Astrocyte of the spinal cord (primary cell): ENCODE results near the gene ERI3.

Source experiments
- DNase-seq: peaks from one replicate; pipeline ENCODE4 v3.0.0; 2011; ENCODE audit warnings: low read depth, low spot score
- H3K4me3 ChIP-seq: 2 replicates; pipeline ENCODE4 v1.5.1; 2011; ENCODE audit warnings: low read depth, mild to moderate bottlenecking, low read length, moderate library complexity
- in situ Hi-C: cut with HindIII; loops from 2 replicates; pipeline ENCODE4 v1.10.0; 2017; ENCODE audit warnings: low sequenced_read_pairs
- TF ChIP-seq, protein P1 (sequence below): IDR thresholded peaks from 2 replicates; pipeline ENCODE4 v1.5.1; 2012; ENCODE audit warnings: low read depth, mild to moderate bottlenecking, low read length, inconsistent platforms

The ERI3 gene

GRCh38 chr1:44220001-44220751 lies 134.9 kb downstream of the ERI3 start:
- TF ChIP-seq, protein P1, sequence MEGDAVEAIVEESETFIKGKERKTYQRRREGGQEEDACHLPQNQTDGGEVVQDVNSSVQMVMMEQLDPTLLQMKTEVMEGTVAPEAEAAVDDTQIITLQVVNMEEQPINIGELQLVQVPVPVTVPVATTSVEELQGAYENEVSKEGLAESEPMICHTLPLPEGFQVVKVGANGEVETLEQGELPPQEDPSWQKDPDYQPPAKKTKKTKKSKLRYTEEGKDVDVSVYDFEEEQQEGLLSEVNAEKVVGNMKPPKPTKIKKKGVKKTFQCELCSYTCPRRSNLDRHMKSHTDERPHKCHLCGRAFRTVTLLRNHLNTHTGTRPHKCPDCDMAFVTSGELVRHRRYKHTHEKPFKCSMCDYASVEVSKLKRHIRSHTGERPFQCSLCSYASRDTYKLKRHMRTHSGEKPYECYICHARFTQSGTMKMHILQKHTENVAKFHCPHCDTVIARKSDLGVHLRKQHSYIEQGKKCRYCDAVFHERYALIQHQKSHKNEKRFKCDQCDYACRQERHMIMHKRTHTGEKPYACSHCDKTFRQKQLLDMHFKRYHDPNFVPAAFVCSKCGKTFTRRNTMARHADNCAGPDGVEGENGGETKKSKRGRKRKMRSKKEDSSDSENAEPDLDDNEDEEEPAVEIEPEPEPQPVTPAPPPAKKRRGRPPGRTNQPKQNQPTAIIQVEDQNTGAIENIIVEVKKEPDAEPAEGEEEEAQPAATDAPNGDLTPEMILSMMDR, result no peak
- H3K4me3 ChIP-seq, result no peak overlapping the region
- in situ Hi-C loops, result no loop called here
- DNase-seq, result peak; percentile 35

DNA sequence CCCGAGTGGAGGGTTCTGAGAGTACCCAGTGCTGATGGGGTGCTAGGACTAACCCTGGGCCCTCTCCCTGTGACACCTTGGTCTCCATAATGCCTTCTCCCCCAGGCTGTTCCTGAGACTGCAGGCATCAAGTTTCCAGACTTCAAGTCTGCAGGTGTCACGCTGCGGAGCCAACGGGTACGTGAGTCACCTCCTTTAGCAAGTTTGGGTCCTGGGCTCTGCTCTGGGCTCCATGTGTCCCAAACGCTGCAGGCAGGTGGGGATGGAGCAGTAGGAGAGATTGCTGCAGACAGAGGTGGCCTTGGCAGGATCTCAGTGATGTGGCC lies 135.8 kb downstream of the ERI3 start:
- TF ChIP-seq, protein P1, result no peak
- H3K4me3 ChIP-seq, result no peak overlapping the region
- DNase-seq, result no peak
- in situ Hi-C loops, result no loop called here

DNA sequence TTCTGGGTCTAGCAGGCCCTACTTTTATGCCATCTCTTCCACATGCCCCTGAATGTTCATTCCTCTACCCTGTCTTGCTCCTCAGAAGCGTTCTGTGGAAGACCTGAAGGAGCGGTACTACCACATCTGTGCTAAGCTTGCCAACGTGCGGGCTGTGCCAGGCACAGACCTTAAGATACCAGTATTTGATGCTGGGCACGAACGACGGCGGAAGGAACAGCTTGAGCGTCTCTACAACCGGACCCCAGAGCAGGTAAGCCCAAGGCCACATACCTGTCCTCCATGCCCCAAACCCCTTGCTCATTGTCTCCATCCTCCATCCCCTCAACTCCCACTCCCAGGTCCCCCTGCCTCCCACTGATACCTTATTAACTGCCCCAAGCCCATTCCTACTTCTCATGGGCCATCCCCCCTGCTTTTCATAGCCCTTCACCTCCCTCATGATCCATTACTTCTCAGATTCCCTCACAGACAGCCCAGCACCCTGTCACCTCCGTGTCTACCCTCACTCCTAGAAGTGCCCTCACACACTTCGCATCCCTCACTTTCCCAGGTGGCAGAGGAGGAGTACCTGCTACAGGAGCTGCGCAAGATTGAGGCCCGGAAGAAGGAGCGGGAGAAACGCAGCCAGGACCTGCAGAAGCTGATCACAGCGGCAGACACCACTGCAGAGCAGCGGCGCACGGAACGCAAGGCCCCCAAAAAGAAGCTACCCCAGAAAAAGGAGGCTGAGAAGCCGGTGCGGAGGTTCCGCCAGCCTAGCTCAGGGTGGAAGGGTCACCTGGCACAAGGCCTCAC lies 136.4 kb downstream of the ERI3 start:
- TF ChIP-seq, protein P1, result no peak
- no peak for DNase-seq
- H3K4me3 ChIP-seq, result no peak overlapping the region
- in situ Hi-C loops, result no loop called here

DNA sequence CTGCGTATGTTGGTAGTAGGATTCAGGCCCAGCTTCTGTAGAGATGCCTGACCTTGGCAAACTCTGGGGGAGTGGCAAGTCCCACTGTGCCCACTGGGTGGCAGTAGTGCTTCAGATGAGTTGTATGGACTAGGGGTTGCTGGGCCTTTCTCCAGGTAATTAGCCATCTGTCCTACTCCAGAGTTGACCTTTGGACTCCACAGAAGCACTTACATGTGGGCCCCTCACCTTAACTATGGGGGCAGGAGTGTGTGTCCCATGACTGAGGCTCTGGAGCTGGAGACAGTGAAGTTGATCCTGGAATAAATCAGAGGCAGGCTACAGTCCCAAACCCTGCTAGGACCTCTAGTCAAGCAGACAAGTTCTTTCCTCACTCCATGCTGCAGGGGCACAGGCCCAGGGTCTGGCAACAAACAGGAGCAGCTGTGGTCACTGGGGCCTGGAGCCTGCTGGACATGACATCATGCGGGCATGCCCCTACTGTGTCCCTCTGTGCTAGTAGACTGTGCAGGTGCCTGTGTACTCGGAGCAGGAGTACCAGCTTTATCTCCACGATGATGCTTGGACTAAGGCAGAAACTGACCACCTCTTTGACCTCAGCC lies 137.1 kb downstream of the ERI3 start:
- TF ChIP-seq, protein P1, result peak; percentile 93
- DNase-seq, result peak; percentile 54
- in situ Hi-C loops, result no loop called here
- no peak overlapping the region for H3K4me3 ChIP-seq

DNA sequence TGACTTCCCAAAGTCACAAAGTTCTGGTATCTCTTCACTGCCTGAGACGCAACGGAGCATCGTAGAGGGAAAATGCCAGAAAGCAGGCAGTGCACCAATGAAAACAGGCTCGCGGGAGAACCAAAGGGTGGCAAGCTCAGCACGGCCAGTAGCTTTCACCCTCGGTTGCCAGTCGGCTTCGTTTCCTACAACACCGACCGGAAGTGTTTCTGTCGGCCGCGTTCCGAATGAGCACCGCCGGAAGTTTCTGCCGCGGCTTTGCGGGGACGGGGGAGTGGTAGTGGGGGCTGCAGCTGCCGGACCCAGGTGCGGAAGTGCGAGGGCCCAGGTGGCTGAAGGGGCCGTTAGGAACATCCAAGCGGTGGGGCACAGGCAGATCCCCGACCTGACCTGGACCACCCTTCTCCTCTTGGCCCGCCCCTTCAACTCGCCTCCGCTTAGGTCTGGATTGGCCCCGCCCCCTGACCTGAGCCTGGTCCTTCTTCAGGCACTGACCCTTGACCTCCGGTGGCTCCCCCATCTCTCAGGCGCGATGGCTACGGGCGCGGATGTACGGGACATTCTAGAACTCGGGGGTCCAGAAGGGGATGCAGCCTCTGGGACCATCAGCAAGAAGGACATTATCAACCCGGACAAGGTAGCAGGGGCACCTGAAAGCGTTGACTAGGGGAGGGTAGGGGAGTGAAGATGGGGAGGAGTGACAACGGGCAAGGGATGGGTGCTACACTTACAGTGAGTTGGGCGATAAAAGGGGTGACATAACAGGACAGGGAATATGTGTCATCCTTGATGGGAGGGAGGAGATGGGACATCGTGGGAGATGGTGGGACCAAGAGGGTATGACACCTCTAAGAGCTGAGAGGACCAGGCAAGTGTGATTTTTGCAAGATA lies 141.6 kb downstream of the ERI3 start, which contains the start of gene DMAP1:
DMAP1 (plus strand) TSS at position 250 of the 891 bp plus-strand sequence; CDS start at position 533, 283 bp downstream.
- DNase-seq, result peak; percentile 82
- H3K4me3 ChIP-seq, result peak within 1 kb of the TSS; percentile 99
- TF ChIP-seq, protein P1, result no peak
- in situ Hi-C loops, result no loop called here
